GM21529 (cell line): ENCODE results near the gene CD4.

Experiments used
- ATAC-seq: cut with Tn5 transposase; IDR thresholded peaks from one replicate; pipeline ENCODE4 v1.9.1; 2021; ENCODE audit not compliant: unreplicated experiment

The CD4 gene

GRCh38 chr12:6810758-6811157 is 21.4 kb downstream of the CD4 start:
- ATAC-seq: no peak

DNA sequence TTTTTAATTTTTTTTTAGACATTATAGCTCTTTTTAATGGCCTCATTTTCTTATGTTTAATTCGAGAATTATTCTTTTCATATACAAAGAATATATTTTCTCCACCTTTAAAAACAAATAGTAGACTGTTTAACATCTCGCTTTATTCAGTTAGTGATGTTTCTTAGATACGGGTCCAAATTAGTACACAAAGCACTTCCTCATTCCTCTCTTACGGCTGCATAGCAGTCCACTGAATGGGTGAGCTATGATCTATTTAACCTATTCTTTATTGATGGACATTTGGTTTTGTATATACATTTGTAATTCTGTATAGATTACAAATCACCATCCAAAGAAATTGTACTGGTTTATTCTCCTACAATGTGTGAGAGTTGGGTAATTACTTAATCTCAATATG is 24.0 kb downstream of the CD4 start:
- no peak for ATAC-seq

DNA sequence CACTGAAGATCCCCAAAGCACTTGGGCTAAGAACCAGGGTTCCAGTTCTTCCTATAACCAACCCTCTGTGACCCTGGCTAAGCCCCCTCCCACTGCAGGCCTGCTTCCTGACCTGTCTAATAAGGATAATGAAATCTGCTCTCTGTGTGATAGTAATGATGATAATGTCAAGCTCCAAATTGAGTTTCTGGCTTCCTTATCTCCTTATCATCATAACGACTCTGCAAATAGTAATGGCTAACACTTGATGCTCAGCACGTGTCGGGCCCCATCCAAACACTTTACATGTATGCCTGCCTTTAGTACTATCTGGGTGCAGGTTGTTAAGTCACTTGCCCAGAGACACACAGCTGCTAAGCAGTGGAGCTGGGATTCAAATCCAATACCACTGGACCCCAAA is 27.3 kb downstream of the CD4 start:
- ATAC-seq: no peak

GRCh38 chr12:6817098-6817497 is 27.8 kb downstream of the CD4 start:
- ATAC-seq: no peak

DNA sequence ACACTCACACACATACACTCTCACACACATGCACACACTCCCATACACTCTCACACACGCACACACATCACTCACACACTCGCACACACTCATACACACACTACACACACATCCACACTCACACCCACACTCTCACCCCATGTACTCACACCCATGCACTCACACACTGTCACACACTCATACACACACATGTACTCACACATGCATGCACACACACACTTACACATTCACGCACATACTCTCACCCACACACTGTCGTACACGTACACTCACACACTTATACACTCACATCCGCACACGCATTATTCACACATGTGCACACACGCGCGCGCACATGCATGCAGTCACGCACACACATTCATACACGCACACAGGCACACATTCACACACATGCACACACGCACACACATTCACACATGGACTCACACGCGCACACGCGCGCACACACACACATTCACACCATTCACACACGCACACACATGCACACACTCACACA is 28.4 kb downstream of the CD4 start:
- no peak for ATAC-seq

GRCh38 chr12:6818222-6818621 is 28.9 kb downstream of the CD4 start:
- no peak for ATAC-seq

DNA sequence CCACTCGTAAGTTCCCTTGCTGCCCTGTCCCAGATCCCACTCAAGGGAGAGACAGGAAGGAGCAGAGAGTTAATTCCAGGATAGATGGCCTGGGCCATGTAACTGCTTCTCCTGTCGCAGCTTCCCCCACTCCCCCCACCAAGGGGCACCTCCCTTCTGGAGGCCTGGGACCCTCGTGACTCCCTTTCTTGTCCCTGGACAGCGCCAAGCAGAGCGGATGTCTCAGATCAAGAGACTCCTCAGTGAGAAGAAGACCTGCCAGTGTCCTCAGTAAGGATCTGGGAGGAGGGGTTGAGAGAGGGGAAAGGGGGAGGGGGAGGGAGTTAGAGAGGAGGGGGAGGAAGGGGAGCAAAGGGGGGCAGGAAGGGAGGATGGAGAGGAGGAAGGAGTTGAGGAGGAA is 29.3 kb downstream of the CD4 start:
- ATAC-seq: no peak

GRCh38 chr12:6819106-6820030 is 30.0 kb downstream of the CD4 start:
- ATAC-seq: no peak

- ATAC-seq: no peak
Observed at GRCh38 chr12:6820166-6820565, 30.8 kb downstream of the CD4 start.

DNA sequence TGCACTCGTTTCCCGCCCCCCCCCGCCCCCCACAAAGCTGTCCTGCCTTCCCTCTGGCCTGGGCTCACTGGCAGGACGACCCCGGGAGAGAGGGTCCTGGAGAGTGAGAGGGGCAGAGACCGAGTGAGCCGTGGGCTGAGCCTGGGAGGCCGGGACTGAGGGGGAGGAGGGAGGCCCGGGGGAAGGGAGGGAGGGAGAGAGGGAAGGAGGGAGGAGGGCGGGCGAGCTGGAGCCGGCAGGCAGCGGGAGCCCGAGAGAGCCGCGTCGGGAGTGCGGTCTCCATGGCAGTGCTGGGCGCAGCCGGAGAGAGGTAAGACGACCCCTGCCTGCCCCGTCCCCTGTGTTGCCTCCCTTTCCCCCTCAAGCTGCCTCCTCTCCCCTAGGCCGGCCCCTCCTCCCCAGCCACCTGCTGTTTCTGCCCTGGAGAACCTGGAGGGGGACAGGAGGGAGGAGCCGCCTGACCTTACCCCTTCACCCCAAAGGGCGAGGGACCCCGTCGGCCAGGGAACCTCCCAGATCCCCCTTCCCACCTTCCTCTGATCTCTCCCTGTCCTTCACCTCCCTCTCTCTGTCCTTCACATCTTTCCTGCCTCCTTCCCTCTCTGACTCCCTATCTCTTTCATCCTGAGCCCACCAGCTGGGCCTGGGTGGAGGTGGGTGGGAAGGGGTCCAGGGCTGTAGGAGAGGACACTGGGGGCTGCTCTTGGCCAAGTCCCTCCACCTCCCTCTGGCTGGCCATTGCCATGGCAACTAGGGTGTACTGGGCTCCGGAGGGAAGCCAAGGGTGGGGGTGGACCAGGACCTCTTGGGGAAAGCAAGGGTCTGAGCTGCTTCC is 32.5 kb downstream of the CD4 start, which contains the start of gene GPR162:
Gene GPR162, plus strand, starts transcription at position 231 of the 835 bp plus-strand sequence. CDS start 2,078 bp downstream, outside the sequence.
- no peak for ATAC-seq

- no peak for ATAC-seq
Observed at GRCh38 chr12:6822426-6823135, 33.3 kb downstream of the CD4 start.

GRCh38 chr12:6823182-6824084 is 34.1 kb downstream of the CD4 start:
- ATAC-seq: no peak

GRCh38 chr12:6824085-6824775 is 34.9 kb downstream of the CD4 start:
- no peak for ATAC-seq

DNA sequence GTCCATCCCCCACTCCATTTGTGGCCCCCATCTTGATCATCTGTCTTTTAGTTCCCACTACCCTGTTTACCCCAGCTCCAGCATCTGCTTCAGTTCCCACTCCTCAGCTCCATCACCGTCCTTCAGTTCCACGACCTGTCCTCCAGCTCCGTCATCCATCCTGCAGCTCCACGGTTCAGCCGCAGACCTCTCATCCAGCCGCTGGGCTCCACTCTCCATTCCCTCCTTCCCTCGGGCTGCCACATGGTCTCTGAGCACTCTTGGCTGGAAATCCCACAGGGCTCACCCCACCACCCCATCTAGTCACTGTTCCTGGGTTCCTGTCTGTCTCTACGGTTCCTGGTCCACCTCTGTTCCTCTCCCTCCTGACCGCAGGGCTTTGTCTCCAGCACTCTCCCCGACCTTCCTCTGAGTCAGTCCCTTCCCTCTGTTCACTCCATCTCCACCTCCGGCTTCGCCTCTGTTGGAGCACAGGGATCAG is 35.6 kb downstream of the CD4 start:
- ATAC-seq: no peak

DNA sequence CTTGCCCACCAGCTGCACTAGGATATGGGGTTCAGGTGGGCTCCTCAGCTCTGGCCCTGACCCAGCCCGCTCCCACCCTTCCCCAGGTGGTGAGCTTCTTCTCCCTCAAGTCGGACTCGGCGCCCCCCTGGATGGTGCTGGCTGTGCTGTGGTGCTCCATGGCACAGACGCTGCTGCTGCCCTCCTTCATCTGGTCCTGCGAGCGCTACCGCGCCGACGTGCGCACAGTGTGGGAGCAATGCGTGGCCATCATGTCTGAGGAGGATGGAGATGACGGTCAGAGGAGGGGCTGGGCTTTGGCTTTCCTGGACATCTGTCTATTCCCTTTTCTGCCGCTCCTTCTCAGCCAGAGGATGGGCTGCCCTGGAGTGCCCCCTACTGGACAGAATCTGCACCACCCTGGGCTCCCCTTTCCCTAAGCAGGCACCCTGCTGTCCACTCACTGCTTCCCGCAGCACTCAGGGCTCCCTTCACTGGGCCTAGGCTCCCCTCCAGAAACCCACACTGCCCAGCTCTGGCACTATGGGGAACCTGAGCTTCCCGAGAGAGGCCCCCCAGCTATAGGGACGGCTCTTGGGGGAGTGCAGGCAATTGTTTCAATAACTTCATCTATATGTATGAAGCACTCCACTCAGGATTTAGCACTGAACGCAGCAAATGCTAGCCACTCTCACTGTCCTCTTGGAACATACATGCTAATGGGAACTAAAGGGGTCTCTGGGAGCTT is 36.2 kb downstream of the CD4 start:
- ATAC-seq: no peak

DNA sequence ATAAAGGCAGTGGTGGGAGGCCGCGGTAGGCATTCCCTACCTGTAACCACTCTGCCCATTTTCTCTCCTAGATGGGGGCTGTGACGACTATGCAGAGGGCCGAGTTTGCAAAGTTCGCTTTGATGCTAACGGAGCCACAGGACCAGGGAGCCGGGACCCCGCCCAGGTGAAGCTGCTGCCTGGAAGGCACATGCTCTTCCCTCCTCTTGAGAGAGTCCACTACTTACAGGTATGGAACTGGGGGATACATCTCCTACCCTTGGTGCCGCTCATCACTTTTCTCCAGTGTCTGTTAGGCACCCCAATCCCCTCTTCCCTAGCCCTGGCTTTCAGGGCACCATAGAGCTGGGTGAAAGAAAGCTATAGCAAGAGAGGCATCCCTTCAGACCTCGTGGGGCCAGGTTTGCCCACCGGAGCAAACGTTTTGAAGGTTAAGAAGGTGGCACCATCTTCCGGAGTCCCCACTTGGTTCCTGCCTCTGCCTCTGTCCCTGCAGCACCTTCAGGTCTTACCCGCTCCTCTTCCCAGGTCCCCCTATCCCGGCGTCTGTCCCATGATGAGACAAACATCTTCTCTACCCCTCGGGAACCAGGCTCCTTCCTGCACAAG is 36.9 kb downstream of the CD4 start:
- ATAC-seq: no peak

DNA sequence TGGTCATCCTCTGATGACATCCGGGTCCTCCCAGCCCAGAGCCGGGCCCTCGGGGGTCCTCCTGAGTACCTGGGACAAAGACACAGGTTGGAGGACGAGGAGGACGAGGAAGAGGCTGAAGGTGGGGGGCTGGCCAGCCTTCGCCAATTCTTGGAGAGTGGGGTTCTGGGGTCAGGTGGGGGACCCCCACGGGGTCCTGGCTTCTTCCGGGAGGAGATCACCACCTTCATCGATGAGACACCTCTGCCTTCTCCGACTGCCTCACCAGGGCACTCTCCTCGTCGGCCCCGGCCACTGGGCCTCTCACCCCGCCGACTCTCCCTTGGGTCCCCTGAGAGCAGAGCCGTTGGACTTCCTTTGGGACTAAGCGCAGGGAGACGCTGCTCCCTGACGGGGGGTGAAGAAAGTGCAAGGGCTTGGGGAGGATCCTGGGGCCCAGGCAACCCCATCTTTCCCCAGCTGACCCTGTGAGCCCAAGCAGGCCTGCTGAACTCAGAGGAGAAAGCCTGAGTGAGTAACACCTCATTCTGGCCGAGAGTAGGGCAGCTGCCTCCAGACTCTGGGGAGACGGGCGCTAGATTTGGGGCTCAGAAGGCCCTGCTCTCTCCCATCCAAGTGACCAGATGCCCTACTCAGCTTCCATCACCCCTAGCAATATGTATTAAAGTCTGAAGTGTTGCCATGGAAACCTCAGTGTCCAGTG is 37.6 kb downstream of the CD4 start:
- no peak for ATAC-seq
